Prostate gland (tissue), 2 donors: ENCODE measurements around the gene NPHP3.

ENCODE experiments used
- CTCF ChIP-seq, 4 experiments: fragments of 200-600 bp in 2 of 4; fragments of 450-650 bp in 2 of 4; sonication (generic) in 2 of 4; IDR thresholded peaks; 1 replicate in 3 of 4; 2 replicates in 1 of 4; pipeline ENCODE4 v1.5.1; 2016 to 2019; ENCODE audit warnings: antibody characterized with exemption in 4 of 4, mild to moderate bottlenecking in 2 of 4, moderate library complexity in 2 of 4
- POLR2A ChIP-seq: fragments of 450-650 bp; IDR thresholded peaks from one replicate; pipeline ENCODE4 v1.6.1; 2016; ENCODE audit warnings: antibody characterized with exemption, mild to moderate bottlenecking

GRCh38 chr3:132749786-132750185, 27.6 kb upstream of the NPHP3 start:
- TF ChIP-seq CTCF (IDR thresholded peaks at IDR 0.05) (no peak), POLR2A (no peak)
